ENCODE measurements around the gene DMD. TPM values are rescaled to one million over a fixed set of nuclear protein-coding genes. Genes with fewer than 3 reads are reported as not detected.

Gene DMD
- total and polyA plus RNA-seq, 2 of the 8 experiments (the other 6 are each of a cell fraction or from before 2014, with no cell fraction given) = 4.8 to 7.4 TPM

DNA sequence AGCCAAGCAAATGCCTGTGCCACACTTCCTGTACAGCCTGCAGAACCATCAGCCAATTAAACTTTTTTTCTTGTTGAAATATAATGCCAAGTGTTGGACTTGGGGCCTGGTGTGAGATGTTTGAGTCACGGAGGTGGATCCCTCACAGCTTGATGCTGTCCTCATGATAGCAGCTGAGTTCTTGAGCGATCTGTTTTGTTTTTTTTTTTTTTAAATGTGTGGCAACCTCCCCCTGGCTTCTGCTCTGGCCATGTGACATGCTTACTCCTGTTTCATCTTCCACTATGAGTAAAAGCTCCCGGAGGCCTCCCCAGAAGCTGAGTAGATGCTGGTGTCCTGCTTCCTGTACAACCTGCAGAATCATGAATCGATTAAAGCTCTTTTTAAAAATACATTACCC lies 1166.2 kb downstream of the DMD start:
- Histone ChIP-seq H3K56ac (replicated peaks; ENCODE audit: insufficient read length, low read depth, low read length) (no peak overlapping the region), H2BK120ac (replicated peaks; ENCODE audit: low read depth, low read length) (no peak overlapping the region), H2AK5ac (ENCODE audit: low read depth, low read length) (no peak overlapping the region), H2BK20ac (ENCODE audit: low read length) (no peak overlapping the region), H3K79me2 (ENCODE audit: control insufficient read depth in 1 of 2, insufficient read depth in 2 of 2, low read length in 2 of 2) (no peaks in the 10 kb centered on the region), H3K23me2 (ENCODE audit: low read depth, low read length) (no peaks in the 10 kb centered on the region), H2AFZ (ENCODE audit: low read length) (no peak overlapping the region), H4K5ac (ENCODE audit: insufficient read length, low read depth, low read length) (no peak overlapping the region), H3K9ac (replicated peaks in 1 of 4; ENCODE audit: extremely low read depth in 1 of 4, low read depth in 3 of 4, low read length in 3 of 4) (no peak overlapping the region), H2BK12ac (ENCODE audit: low read depth, low read length) (no peak overlapping the region), H3K4me3 (ENCODE audit: extremely low read depth in 1 of 4, insufficient read depth in 2 of 4, low read depth in 3 of 4, low read length in 4 of 4) (no peak overlapping the region), H2BK15ac (ENCODE audit: low read length) (no peak overlapping the region), H2BK5ac (ENCODE audit: low read depth, low read length) (no peak overlapping the region), H3K4me2 (ENCODE audit: insufficient read depth in 1 of 2, low read depth in 2 of 2, low read length in 2 of 2) (no peak overlapping the region), H3K14ac (ENCODE audit: insufficient read length) (no peak overlapping the region), H3K18ac (ENCODE audit: extremely low read depth, low read length) (no peak overlapping the region), H4K91ac (replicated peaks; ENCODE audit: insufficient read length, low read length) (no peak overlapping the region), H3K9me3 (ENCODE audit: insufficient read depth in 2 of 2, low read depth in 1 of 2, low read length in 1 of 2) (no peaks in the 10 kb centered on the region), H4K8ac (ENCODE audit: extremely low read depth, insufficient read depth, low read length) (no peak overlapping the region), H3K27ac (ENCODE audit: low read depth, low read length) (no peak overlapping the region), H3K4me1 (replicated peaks in 1 of 4; ENCODE audit: control insufficient read depth in 3 of 4, insufficient read depth in 4 of 4, low read length in 3 of 4) (no peaks in the 10 kb centered on the region), H3K23ac (ENCODE audit: insufficient read length) (no peak overlapping the region), H3K79me1 (ENCODE audit: low read depth, low read length) (no peaks in the 10 kb centered on the region), H3K36me3 (ENCODE audit: control insufficient read depth in 2 of 4, insufficient read depth in 4 of 4, low read length in 3 of 4) (no peaks in the 10 kb centered on the region), H3K4ac (replicated peaks; ENCODE audit: insufficient read length, low read depth, low read length) (no peak overlapping the region), H4K20me1 (replicated peaks in 1 of 2; ENCODE audit: control insufficient read depth in 1 of 2, insufficient read depth in 2 of 2, low read length in 2 of 2) (no peaks in the 10 kb centered on the region), H3K27me3 (replicated peaks in 1 of 4; ENCODE audit: control insufficient read depth in 3 of 4, extremely low read depth in 1 of 4, insufficient read depth in 3 of 4, low read length in 3 of 4) (no peaks in the 10 kb centered on the region)
- DNase-seq (ENCODE audit: low read depth in 1 of 2, low spot score in 2 of 2) (no peak), FAIRE-seq (peak; percentile 32)
- CTCF ChIA-PET (ENCODE audit: partially characterized antibody) = no interaction called here
- 96% methylated on average over 3 of the region's 4 CpGs; no CpG with 5 or more reads in 1 of the 2 experiments for WGBS, 2 experiments (ENCODE audit: extremely low coverage in 1 of 2, insufficient coverage in 1 of 2, insufficient read length in 1 of 2, insufficient replicate concordance in 2 of 2, low coverage in 1 of 2, low lambda C conversion rate in 2 of 2, missing lambda C conversion rate in 1 of 2)
- POLR2A ChIA-PET (ENCODE audit: partially characterized antibody) = no interaction called here
- TF ChIP-seq SRF (IDR thresholded peaks at IDR 0.05; ENCODE audit: low read depth, low read length) (no peak), HDAC6 (IDR thresholded peaks at IDR 0.05; ENCODE audit: low read depth, low read length) (no peak)
- TF ChIP-seq, protein P1, sequence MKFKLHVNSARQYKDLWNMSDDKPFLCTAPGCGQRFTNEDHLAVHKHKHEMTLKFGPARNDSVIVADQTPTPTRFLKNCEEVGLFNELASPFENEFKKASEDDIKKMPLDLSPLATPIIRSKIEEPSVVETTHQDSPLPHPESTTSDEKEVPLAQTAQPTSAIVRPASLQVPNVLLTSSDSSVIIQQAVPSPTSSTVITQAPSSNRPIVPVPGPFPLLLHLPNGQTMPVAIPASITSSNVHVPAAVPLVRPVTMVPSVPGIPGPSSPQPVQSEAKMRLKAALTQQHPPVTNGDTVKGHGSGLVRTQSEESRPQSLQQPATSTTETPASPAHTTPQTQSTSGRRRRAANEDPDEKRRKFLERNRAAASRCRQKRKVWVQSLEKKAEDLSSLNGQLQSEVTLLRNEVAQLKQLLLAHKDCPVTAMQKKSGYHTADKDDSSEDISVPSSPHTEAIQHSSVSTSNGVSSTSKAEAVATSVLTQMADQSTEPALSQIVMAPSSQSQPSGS (IDR thresholded peaks at IDR 0.05; ENCODE audit: low read length) = no peak

Data from H1 (cell line).